Epithelial cell of proximal tubule (primary cell): ENCODE measurements around the gene BBS4. TPM values are rescaled to one million over a fixed set of nuclear protein-coding genes. Genes with fewer than 3 reads are reported as not detected.
A peak's percentile ranks its signal among the peaks of the same experiment; 100 is the strongest.

Experiments
- DNase-seq: peaks from one replicate; pipeline ENCODE4 v3.0.0-alpha.2; 2011; ENCODE audit warnings: low read depth
- H3K4me3 ChIP-seq: 2 replicates; pipeline ENCODE4 v1.5.1; 2011; ENCODE audit warnings: low read depth, mild to moderate bottlenecking, low read length
- total RNA-seq: library from RNA; depleted of rRNA; stranded (reverse); fragments of >200 nt; gene quantifications from 2 replicates; pipeline ENCODE4 v1.2.3, GENCODE V29; 2015
- TF ChIP-seq, protein P1 (sequence below): conservative IDR thresholded peaks from 2 replicates; pipeline ENCODE4 v1.5.1; 2012; ENCODE audit warnings: low read depth, mild to moderate bottlenecking, low read length

Gene BBS4
- total RNA-seq, 1 donor from 2014 or later, result 11.6 TPM

- peak within 1 kb of the TSS; percentile 87 for H3K4me3 ChIP-seq
- DNase-seq, result peak; percentile 57
- TF ChIP-seq, protein P1, sequence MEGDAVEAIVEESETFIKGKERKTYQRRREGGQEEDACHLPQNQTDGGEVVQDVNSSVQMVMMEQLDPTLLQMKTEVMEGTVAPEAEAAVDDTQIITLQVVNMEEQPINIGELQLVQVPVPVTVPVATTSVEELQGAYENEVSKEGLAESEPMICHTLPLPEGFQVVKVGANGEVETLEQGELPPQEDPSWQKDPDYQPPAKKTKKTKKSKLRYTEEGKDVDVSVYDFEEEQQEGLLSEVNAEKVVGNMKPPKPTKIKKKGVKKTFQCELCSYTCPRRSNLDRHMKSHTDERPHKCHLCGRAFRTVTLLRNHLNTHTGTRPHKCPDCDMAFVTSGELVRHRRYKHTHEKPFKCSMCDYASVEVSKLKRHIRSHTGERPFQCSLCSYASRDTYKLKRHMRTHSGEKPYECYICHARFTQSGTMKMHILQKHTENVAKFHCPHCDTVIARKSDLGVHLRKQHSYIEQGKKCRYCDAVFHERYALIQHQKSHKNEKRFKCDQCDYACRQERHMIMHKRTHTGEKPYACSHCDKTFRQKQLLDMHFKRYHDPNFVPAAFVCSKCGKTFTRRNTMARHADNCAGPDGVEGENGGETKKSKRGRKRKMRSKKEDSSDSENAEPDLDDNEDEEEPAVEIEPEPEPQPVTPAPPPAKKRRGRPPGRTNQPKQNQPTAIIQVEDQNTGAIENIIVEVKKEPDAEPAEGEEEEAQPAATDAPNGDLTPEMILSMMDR, result peak; percentile 72
These were observed 97.8 kb downstream of the BBS4 start, which contains the start of gene ADPGK for GRCh38 chr15:72783640-72784455. ADPGK (minus strand) TSS chr15:72783758; CDS start chr15:72783691, 67 bp downstream.

GRCh38 chr15:72784456-72784876 is 98.5 kb downstream of the BBS4 start:
- H3K4me3 ChIP-seq, result peak overlapping the region; percentile 87
- TF ChIP-seq, protein P1, result no peak
- DNase-seq, result no peak

DNA sequence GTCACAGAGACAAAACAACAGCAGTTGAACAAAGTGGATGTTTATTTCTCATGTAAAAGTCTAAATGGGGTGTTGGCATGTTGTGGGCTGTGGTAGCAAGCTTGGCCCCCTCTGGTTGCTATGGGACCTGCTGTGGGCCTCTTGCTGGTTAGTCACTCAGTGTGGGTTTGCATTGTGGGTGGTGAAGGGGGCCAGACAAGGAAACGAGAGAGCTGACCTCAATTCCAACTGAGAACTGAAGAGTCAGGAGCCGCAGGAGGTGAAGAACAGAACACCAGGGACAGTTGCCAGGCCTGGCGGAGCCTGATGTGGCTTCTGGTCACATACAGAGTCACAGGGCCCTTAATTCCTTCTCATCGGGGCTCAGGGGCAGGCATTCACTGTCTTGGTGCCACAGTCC is 99.4 kb downstream of the BBS4 start:
- no peak for DNase-seq
- H3K4me3 ChIP-seq, result no peak overlapping the region
- TF ChIP-seq, protein P1, result no peak

- DNase-seq, result no peak
- TF ChIP-seq, protein P1, result no peak
- no peak overlapping the region for H3K4me3 ChIP-seq
These were observed 99.8 kb downstream of the BBS4 start for GRCh38 chr15:72785841-72786240.

GRCh38 chr15:72786242-72786641 is 100.2 kb downstream of the BBS4 start:
- DNase-seq, result no peak
- TF ChIP-seq, protein P1, result no peak
- H3K4me3 ChIP-seq, result no peak overlapping the region

- no peak overlapping the region for H3K4me3 ChIP-seq
- TF ChIP-seq, protein P1, result no peak
These were observed 100.8 kb downstream of the BBS4 start for GRCh38 chr15:72786676-72787345.

More at GRCh38 chr15:72786676-72787345, 100.8 kb downstream of the BBS4 start:
- no peak for DNase-seq
